Activated CD4-positive, CD25-positive, alpha-beta regulatory T cell (primary cell): Measurements from ENCODE around the gene FXYD6.

ENCODE experiments used
- DNase-seq, 4 experiments: peaks; one replicate each; lab custom pipeline; 2025; lab: John Stamatoyannopoulos, UW

FXYD6 gene

GRCh38 chr11:117843666-117844484, 32.6 kb downstream of the FXYD6 start:
- DNase-seq = peak; percentile 63 to 85 (median 72)

GRCh38 chr11:117842131-117842941, 34.1 kb downstream of the FXYD6 start:
- no peak for DNase-seq

GRCh38 chr11:117841551-117842031, 34.9 kb downstream of the FXYD6 start:
- DNase-seq = no peak

- no peak for DNase-seq
These were observed 35.4 kb downstream of the FXYD6 start for GRCh38 chr11:117840881-117841550.

- no peak for DNase-seq
These were observed 36.3 kb downstream of the FXYD6 start for GRCh38 chr11:117839936-117840813.

- DNase-seq = no peak
These were observed 37.0 kb downstream of the FXYD6 start for GRCh38 chr11:117839380-117839881.

GRCh38 chr11:117838901-117839300, 37.6 kb downstream of the FXYD6 start:
- no peak for DNase-seq

- no peak for DNase-seq
These were observed 38.7 kb downstream of the FXYD6 start for GRCh38 chr11:117837791-117838190.

GRCh38 chr11:117837070-117837776, 39.2 kb downstream of the FXYD6 start:
- DNase-seq = no peak

- DNase-seq = no peak
These were observed 40.1 kb downstream of the FXYD6 start for GRCh38 chr11:117836077-117836960.

- no peak for DNase-seq
These were observed 40.9 kb downstream of the FXYD6 start for GRCh38 chr11:117835576-117835975.

GRCh38 chr11:117834838-117835443, 41.5 kb downstream of the FXYD6 start:
- no peak for DNase-seq

GRCh38 chr11:117834068-117834810, 42.2 kb downstream of the FXYD6 start:
- DNase-seq = no peak

GRCh38 chr11:117833401-117833891, 43.0 kb downstream of the FXYD6 start:
- no peak for DNase-seq

- DNase-seq = no peak
These were observed 43.9 kb downstream of the FXYD6 start for GRCh38 chr11:117832511-117832910.

- DNase-seq = no peak
These were observed 44.6 kb downstream of the FXYD6 start for GRCh38 chr11:117831661-117832415.

- no peak for DNase-seq
These were observed 45.6 kb downstream of the FXYD6 start for GRCh38 chr11:117830674-117831351.
